ENCODE data around the gene IL17RC.

GRCh38 chr3:9902372-9903237 is 14.3 kb upstream of the IL17RC start, which contains the start of gene IL17RE:
- TF ChIP-seq CTCF (conservative IDR thresholded peaks at IDR 0.05 in 1 of 2, IDR thresholded peaks at IDR 0.05 in 1 of 2; ENCODE audit: low read depth in 1 of 2, low read length in 2 of 2), result no peak
- no peak for TF ChIP-seq EZH2 (IDR thresholded peaks at IDR 0.05; ENCODE audit: low read length, missing control alignments)
